Choroid plexus epithelial cell (primary cell): ENCODE measurements around the gene CD3D.

Experiments
- DNase-seq: peaks from one replicate; pipeline ENCODE4 v3.0.0-alpha.2; 2010; ENCODE audit warnings: low read depth
- H3K4me3 ChIP-seq: 2 replicates; pipeline ENCODE4 v1.5.1; 2011; ENCODE audit warnings: low read depth, mild to moderate bottlenecking, control low read depth, low read length, moderate library complexity
- CTCF ChIP-seq: conservative IDR thresholded peaks from 2 replicates; pipeline ENCODE4 v1.5.1; 2011; ENCODE audit warnings: low read depth, mild to moderate bottlenecking, control low read depth, inconsistent platforms, low read length, moderate library complexity

CD3D gene

GRCh38 chr11:118339281-118339961 lies 3.1 kb downstream of the CD3D start:
- no peak for DNase-seq

GRCh38 chr11:118338637-118339061 lies 3.9 kb downstream of the CD3D start:
- DNase-seq: peak; percentile 10
- no peak overlapping the region for H3K4me3 ChIP-seq
- no peak for TF ChIP-seq CTCF

More at GRCh38 chr11:118339281-118339961, 3.1 kb downstream of the CD3D start:
- TF ChIP-seq CTCF: no peak
- no peak overlapping the region for H3K4me3 ChIP-seq

- no peak overlapping the region for H3K4me3 ChIP-seq
- DNase-seq: no peak
- no peak for TF ChIP-seq CTCF
Observed at GRCh38 chr11:118334745-118335144, 7.8 kb downstream of the CD3D start.

- no peak for TF ChIP-seq CTCF
- no peak for DNase-seq
- no peak overlapping the region for H3K4me3 ChIP-seq
Observed at GRCh38 chr11:118328745-118329144, 13.8 kb downstream of the CD3D start.

- no peak overlapping the region for H3K4me3 ChIP-seq
- TF ChIP-seq CTCF: no peak
- no peak for DNase-seq
Observed at GRCh38 chr11:118325283-118325682, 17.2 kb downstream of the CD3D start.

- no peak for DNase-seq
- no peak for TF ChIP-seq CTCF
- no peak overlapping the region for H3K4me3 ChIP-seq
Observed at GRCh38 chr11:118322721-118323120, 19.8 kb downstream of the CD3D start.
